HepG2 (cell line): ENCODE data around the gene ATXN7L3. TPM values are rescaled to one million over a fixed set of nuclear protein-coding genes. Genes with fewer than 3 reads are reported as not detected.

Source experiments
- ATAC-seq: fragments of 200-7000 bp; cut with Tn5 transposase; 3 replicates; pipeline ENCODE4 v1.9.1; 2020; ENCODE audit warnings: mild to moderate bottlenecking, moderate library complexity
- BruUV-seq: library from RNA; stranded (reverse); fragments of 400-500 nt; replicated peaks from 2 replicates; lab custom pipeline; 2021; lab: Mats Ljungman, UMichigan
- CTCF ChIA-PET: fragments of 300-600 bp; formaldehyde crosslinking; extraction: SDS; loops from one replicate; lab custom pipeline; 2021; ENCODE audit warnings: low total read pairs, inconsistent platforms, low intra/inter-chr PET ratio; lab: Yijun Ruan, JAX
- POLR2A ChIA-PET: fragments of 350-600 bp; sonication (Branson Sonifier 250); formaldehyde crosslinking; loops from one replicate; lab custom pipeline; 2020; ENCODE audit warnings: antibody characterized with exemption, inconsistent platforms; lab: Yijun Ruan, JAX
- DNase-seq: peaks from one replicate; pipeline ENCODE4 v3.0.0-alpha.2; 2015; ENCODE audit warnings: low spot score
- FAIRE-seq: peaks from 3 replicates; lab custom pipeline; 2011; peaks lifted over from hg19 to GRCh38; lab: Jason Lieb, UNC
- H2AFZ ChIP-seq: one replicate; pipeline ENCODE4 v1.6.1; 2011; ENCODE audit warnings: low read length, inconsistent platforms
- H3K27ac ChIP-seq: fragments of 300-600 bp; 3 replicates; pipeline ENCODE4 v1.8.0; 2011; ENCODE audit warnings: mixed run types, mild to moderate bottlenecking, mixed read lengths, low read length, inconsistent platforms; ENCODE audit not compliant: insufficient read depth; ENCODE audit errors: extremely low read length
- H3K27me3 ChIP-seq, 2 experiments: fragments of 200-600 bp in 1 of 2; 2 replicates in 1 of 2; 3 replicates in 1 of 2; pipeline versions ENCODE4 v1.6.0 to v1.8.0; 2011; ENCODE audit warnings: low read length in 2 of 2, mild to moderate bottlenecking in 2 of 2, moderate library complexity in 2 of 2, inconsistent platforms in 1 of 2; ENCODE audit not compliant: insufficient read depth in 2 of 2, control insufficient read depth in 1 of 2
- H3K36me3 ChIP-seq, 2 experiments: fragments of 200-600 bp in 1 of 2; replicated peaks in 1 of 2; 2 replicates in 1 of 2; 3 replicates in 1 of 2; pipeline versions ENCODE4 v1.5.1 to v1.8.0; 2011; ENCODE audit warnings: low read length in 2 of 2, inconsistent platforms in 1 of 2; ENCODE audit not compliant: insufficient read depth in 2 of 2, control insufficient read depth in 1 of 2
- H3K4me1 ChIP-seq: 2 replicates; pipeline ENCODE4 v1.5.1; 2012; ENCODE audit warnings: low read length, inconsistent platforms; ENCODE audit not compliant: insufficient read depth
- H3K4me2 ChIP-seq: 2 replicates; pipeline ENCODE4 v1.6.0; 2011; ENCODE audit warnings: low read depth, low read length, inconsistent platforms
- H3K4me3 ChIP-seq, 3 experiments: fragments of 200-600 bp in 1 of 3; sonication (generic), shearing (Covaris generic) in 1 of 3; replicated peaks in 1 of 3; 2 replicates each; pipeline ENCODE4 v1.5.1; 2011 to 2016; ENCODE audit warnings: low read length in 3 of 3, inconsistent platforms in 2 of 3, low read depth in 2 of 3, mild to moderate bottlenecking in 2 of 3, control low read depth in 1 of 3, mixed read lengths in 1 of 3; ENCODE audit not compliant: insufficient read depth in 1 of 3
- H3K79me2 ChIP-seq: one replicate; pipeline ENCODE4 v1.6.1; 2011; ENCODE audit warnings: low read length, inconsistent platforms; ENCODE audit not compliant: insufficient read depth
- H3K9ac ChIP-seq: 2 replicates; pipeline ENCODE4 v1.6.0; 2011; ENCODE audit warnings: mild to moderate bottlenecking, low read depth, low read length, inconsistent platforms; ENCODE audit not compliant: insufficient read depth
- H3K9me3 ChIP-seq: 2 replicates; pipeline ENCODE4 v1.5.1; 2012; ENCODE audit warnings: mild to moderate bottlenecking, low read length
- H4K20me1 ChIP-seq: 2 replicates; pipeline ENCODE4 v1.6.0; 2011; ENCODE audit warnings: inconsistent platforms, mild to moderate bottlenecking, low read length, moderate library complexity; ENCODE audit not compliant: insufficient read depth
- FOXK2 ChIP-seq: fragments of 450-650 bp; IDR thresholded peaks from 2 replicates; pipeline ENCODE4 v1.6.1; 2016
- JUNB ChIP-seq: sonication (generic); formaldehyde crosslinking; IDR thresholded peaks from 2 replicates; pipeline ENCODE4 v1.8.0; 2022; ENCODE audit warnings: missing genetic modification reagents, mild to moderate bottlenecking, borderline replicate concordance
- MAFK ChIP-seq, 2 experiments: IDR thresholded peaks in 1 of 2; conservative IDR thresholded peaks in 1 of 2; 2 replicates each; pipeline ENCODE4 v1.6.1; 2011; ENCODE audit warnings: improper control_type of control experiment in 2 of 2, low read length in 2 of 2
- MEIS1 ChIP-seq: sonication (generic); formaldehyde crosslinking; IDR thresholded peaks from 2 replicates; pipeline ENCODE4 v1.9.0; 2021; ENCODE audit warnings: mild to moderate bottlenecking, missing genetic modification reagents, moderate library complexity, borderline replicate concordance
- MTF1 ChIP-seq: sonication (generic); formaldehyde crosslinking; IDR thresholded peaks from 2 replicates; pipeline ENCODE4 v1.5.0; 2020; ENCODE audit warnings: missing genetic modification reagents
- POLR2G ChIP-seq: fragments of 200-400 bp; formaldehyde crosslinking; IDR thresholded peaks from 2 replicates; pipeline ENCODE4 v1.6.1; 2018; ENCODE audit warnings: mild to moderate bottlenecking, low read depth, low read length, moderate library complexity
- REL ChIP-seq: sonication (generic); formaldehyde crosslinking; conservative IDR thresholded peaks from 2 replicates; pipeline ENCODE4 v1.8.0; 2022; ENCODE audit warnings: mild to moderate bottlenecking, missing genetic modification reagents, moderate library complexity
- STAG1 ChIP-seq: sonication (generic); formaldehyde crosslinking; IDR thresholded peaks from 2 replicates; pipeline ENCODE4 v1.4.0; 2020; ENCODE audit warnings: missing genetic modification reagents
- SYNCRIP ChIP-seq: fragments of 200-400 bp; formaldehyde crosslinking; IDR thresholded peaks from 2 replicates; pipeline ENCODE4 v1.6.1; 2018; ENCODE audit warnings: mild to moderate bottlenecking, low read depth, low read length; ENCODE audit not compliant: insufficient read depth
- ZFP62 ChIP-seq: sonication (generic); formaldehyde crosslinking; IDR thresholded peaks from 2 replicates; pipeline ENCODE4 v1.4.0; 2020; ENCODE audit warnings: missing genetic modification reagents
- ZIK1 ChIP-seq: sonication (generic); formaldehyde crosslinking; IDR thresholded peaks from 2 replicates; pipeline ENCODE4 v1.5.0; 2020; ENCODE audit warnings: mild to moderate bottlenecking, low read depth, missing genetic modification reagents, borderline replicate concordance
- ZNF251 ChIP-seq: sonication (generic); formaldehyde crosslinking; IDR thresholded peaks from 2 replicates; pipeline ENCODE4 v1.9.0; 2021; ENCODE audit warnings: mild to moderate bottlenecking, missing genetic modification reagents
- ZNF34 ChIP-seq: sonication (generic); formaldehyde crosslinking; IDR thresholded peaks from 2 replicates; pipeline ENCODE4 v1.4.0; 2020; ENCODE audit warnings: mild to moderate bottlenecking, missing genetic modification reagents, borderline replicate concordance
- ZNF772 ChIP-seq: sonication (generic); formaldehyde crosslinking; IDR thresholded peaks from 2 replicates; pipeline ENCODE4 v1.5.0; 2020; ENCODE audit warnings: mild to moderate bottlenecking, missing genetic modification reagents
- ZNF782 ChIP-seq: sonication (generic); formaldehyde crosslinking; IDR thresholded peaks from 2 replicates; pipeline ENCODE4 v1.4.0; 2020; ENCODE audit warnings: missing genetic modification reagents, mild to moderate bottlenecking, borderline replicate concordance
- WGBS: methylation state at CpG from one replicate; pipeline ENCODE4 v1.1.6; 2017; ENCODE audit warnings: low lambda C conversion rate; 5-methylcytosine and 5-hydroxymethylcytosine counted together
- in situ Hi-C: cut with HindIII; loops from 2 replicates; pipeline ENCODE4 v1.10.0; 2017; ENCODE audit warnings: low pct_unique_long_range_greater_than_20kb; ENCODE audit not compliant: extremely low pct_ligation_motif_present
- intact Hi-C: fragments of 100-400 bp; cut with micrococcal nuclease; formaldehyde crosslinking; loops from one replicate; pipeline ENCODE4 v1.10.0; 2022; ENCODE audit not compliant: unreplicated experiment
- polyA plus RNA-seq, 8 experiments: library from polyadenylated mRNA; depleted of rRNA in 3 of 8; stranded (reverse) in 7 of 8; unstranded in 1 of 8; fragments of >200 nt; fragmentation: Illumina TruSeq in 4 of 8; extraction: Trizol in 4 of 8; gene quantifications; 2 replicates each; pipeline versions ENCODE4 v1.2.1 to v1.2.3, GENCODE V29; 2011 to 2016; ENCODE audit warnings: low read depth in 4 of 8, missing spikeins in 1 of 8, mixed read lengths in 1 of 8; ENCODE audit not compliant: insufficient read depth in 1 of 8
- total RNA-seq, 5 experiments: library from RNA; depleted of rRNA; stranded (reverse); fragments of >200 nt; fragmentation: Illumina TruSeq; extraction: Trizol; gene quantifications; 2 replicates each; pipeline ENCODE4 v1.2.3, GENCODE V29; 2016; ENCODE audit warnings: low read depth in 1 of 5
- TF ChIP-seq, protein P1 (sequence below): sonication (generic); formaldehyde crosslinking; IDR thresholded peaks from 2 replicates; pipeline ENCODE4 v1.5.0; 2020; ENCODE audit warnings: mild to moderate bottlenecking, missing genetic modification reagents
- TF ChIP-seq, protein P2 (sequence below): sonication (generic); formaldehyde crosslinking; IDR thresholded peaks from 2 replicates; pipeline ENCODE4 v1.5.0; 2020; ENCODE audit warnings: mild to moderate bottlenecking, missing genetic modification reagents, moderate library complexity
- TF ChIP-seq, protein P3 (sequence below): sonication (generic); formaldehyde crosslinking; IDR thresholded peaks from 2 replicates; pipeline ENCODE4 v1.8.1; 2023; ENCODE audit warnings: missing genetic modification reagents, inconsistent platforms, borderline replicate concordance
- TF ChIP-seq, protein P4 (sequence below): IDR thresholded peaks from 2 replicates; pipeline ENCODE4 v1.6.1; 2016; ENCODE audit warnings: missing compliant biosample characterization, missing genetic modification reagents, borderline replicate concordance

Gene ATXN7L3
- total and polyA plus RNA-seq, 2 of the 13 experiments (the other 11 are each of a cell fraction or from before 2014, with no cell fraction given), result 44.5 to 59.1 TPM

DNA sequence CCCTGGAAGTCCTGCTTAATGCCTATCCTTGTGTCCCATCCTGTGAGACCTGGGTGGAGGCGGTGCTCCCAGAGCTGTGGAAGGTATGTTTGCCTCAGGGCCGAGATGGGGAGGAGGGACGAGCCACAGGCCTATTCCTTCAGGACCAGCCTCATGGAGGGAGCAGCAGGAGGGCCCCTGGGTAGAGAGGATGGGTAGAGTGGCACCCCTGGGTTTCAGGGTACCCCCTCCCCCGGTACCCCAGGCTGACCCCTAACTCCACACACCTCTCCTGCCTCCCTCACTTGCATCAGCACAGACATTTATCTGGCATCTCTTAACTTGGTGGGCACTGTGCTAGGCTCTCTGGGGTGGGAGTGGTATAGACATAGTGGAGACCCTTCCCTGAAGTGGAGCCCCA lies 22.0 kb downstream of the ATXN7L3 start:
- in situ Hi-C loops (no loop called here), intact Hi-C loops (no loop called here)
- H3K36me3 ChIP-seq, result peaks cover 3 to 25% of the 10 kb centered on the region in 2 experiments
- ATAC-seq, result no peak
- H3K9me3 ChIP-seq, result no peaks in the 10 kb centered on the region
- H3K4me2 ChIP-seq, result no peak overlapping the region
- DNase-seq, result no peak
- no peak overlapping the region for H2AFZ ChIP-seq
- CTCF ChIA-PET, result no interaction called here
- POLR2A ChIA-PET, result no interaction called here
- H3K4me1 ChIP-seq, result peaks cover 13% of the 10 kb centered on the region
- H3K4me3 ChIP-seq, result no peak overlapping the region
- no peak for FAIRE-seq
- H3K79me2 ChIP-seq, result no peaks in the 10 kb centered on the region
- WGBS, result 93% methylated on average over 4 of the region's 4 CpGs
- no TSS peak for BruUV-seq
- H3K27me3 ChIP-seq, result no peaks in the 10 kb centered on the region
- H4K20me1 ChIP-seq, result no peaks in the 10 kb centered on the region
- no peak overlapping the region for H3K27ac ChIP-seq
- no peak overlapping the region for H3K9ac ChIP-seq
- TF ChIP-seq ZNF34 (CRISPR knock-in tag), result no peak
- TF ChIP-seq SYNCRIP, result no peak
- TF ChIP-seq POLR2G, result no peak
- no peak for TF ChIP-seq ZNF772 (CRISPR knock-in tag)
- TF ChIP-seq, protein P1, sequence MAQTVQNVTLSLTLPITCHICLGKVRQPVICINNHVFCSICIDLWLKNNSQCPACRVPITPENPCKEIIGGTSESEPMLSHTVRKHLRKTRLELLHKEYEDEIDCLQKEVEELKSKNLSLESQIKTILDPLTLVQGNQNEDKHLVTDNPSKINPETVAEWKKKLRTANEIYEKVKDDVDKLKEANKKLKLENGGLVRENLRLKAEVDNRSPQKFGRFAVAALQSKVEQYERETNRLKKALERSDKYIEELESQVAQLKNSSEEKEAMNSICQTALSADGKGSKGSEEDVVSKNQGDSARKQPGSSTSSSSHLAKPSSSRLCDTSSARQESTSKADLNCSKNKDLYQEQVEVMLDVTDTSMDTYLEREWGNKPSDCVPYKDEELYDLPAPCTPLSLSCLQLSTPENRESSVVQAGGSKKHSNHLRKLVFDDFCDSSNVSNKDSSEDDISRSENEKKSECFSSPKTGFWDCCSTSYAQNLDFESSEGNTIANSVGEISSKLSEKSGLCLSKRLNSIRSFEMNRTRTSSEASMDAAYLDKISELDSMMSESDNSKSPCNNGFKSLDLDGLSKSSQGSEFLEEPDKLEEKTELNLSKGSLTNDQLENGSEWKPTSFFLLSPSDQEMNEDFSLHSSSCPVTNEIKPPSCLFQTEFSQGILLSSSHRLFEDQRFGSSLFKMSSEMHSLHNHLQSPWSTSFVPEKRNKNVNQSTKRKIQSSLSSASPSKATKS, result no peak
- TF ChIP-seq ZIK1 (CRISPR knock-in tag), result no peak
- no peak for TF ChIP-seq REL
- no peak for TF ChIP-seq FOXK2
- TF ChIP-seq JUNB (CRISPR knock-in tag), result no peak
- TF ChIP-seq MEIS1 (CRISPR knock-in tag), result no peak
- TF ChIP-seq, protein P2, sequence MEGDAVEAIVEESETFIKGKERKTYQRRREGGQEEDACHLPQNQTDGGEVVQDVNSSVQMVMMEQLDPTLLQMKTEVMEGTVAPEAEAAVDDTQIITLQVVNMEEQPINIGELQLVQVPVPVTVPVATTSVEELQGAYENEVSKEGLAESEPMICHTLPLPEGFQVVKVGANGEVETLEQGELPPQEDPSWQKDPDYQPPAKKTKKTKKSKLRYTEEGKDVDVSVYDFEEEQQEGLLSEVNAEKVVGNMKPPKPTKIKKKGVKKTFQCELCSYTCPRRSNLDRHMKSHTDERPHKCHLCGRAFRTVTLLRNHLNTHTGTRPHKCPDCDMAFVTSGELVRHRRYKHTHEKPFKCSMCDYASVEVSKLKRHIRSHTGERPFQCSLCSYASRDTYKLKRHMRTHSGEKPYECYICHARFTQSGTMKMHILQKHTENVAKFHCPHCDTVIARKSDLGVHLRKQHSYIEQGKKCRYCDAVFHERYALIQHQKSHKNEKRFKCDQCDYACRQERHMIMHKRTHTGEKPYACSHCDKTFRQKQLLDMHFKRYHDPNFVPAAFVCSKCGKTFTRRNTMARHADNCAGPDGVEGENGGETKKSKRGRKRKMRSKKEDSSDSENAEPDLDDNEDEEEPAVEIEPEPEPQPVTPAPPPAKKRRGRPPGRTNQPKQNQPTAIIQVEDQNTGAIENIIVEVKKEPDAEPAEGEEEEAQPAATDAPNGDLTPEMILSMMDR (CRISPR knock-in tag), result no peak
- TF ChIP-seq, protein P3, sequence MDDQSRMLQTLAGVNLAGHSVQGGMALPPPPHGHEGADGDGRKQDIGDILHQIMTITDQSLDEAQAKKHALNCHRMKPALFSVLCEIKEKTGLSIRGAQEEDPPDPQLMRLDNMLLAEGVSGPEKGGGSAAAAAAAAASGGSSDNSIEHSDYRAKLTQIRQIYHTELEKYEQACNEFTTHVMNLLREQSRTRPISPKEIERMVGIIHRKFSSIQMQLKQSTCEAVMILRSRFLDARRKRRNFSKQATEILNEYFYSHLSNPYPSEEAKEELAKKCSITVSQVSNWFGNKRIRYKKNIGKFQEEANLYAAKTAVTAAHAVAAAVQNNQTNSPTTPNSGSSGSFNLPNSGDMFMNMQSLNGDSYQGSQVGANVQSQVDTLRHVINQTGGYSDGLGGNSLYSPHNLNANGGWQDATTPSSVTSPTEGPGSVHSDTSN (CRISPR knock-in tag), result no peak
- TF ChIP-seq ZNF251 (CRISPR knock-in tag), result no peak
- TF ChIP-seq MAFK (conservative IDR thresholded peaks at IDR 0.05 in 1 of 2, IDR thresholded peaks at IDR 0.05 in 1 of 2; ENCODE audit: low read length in 2 of 2), result no peak
- TF ChIP-seq MTF1 (CRISPR knock-in tag), result no peak
- no peak for TF ChIP-seq STAG1
- TF ChIP-seq, protein P4, sequence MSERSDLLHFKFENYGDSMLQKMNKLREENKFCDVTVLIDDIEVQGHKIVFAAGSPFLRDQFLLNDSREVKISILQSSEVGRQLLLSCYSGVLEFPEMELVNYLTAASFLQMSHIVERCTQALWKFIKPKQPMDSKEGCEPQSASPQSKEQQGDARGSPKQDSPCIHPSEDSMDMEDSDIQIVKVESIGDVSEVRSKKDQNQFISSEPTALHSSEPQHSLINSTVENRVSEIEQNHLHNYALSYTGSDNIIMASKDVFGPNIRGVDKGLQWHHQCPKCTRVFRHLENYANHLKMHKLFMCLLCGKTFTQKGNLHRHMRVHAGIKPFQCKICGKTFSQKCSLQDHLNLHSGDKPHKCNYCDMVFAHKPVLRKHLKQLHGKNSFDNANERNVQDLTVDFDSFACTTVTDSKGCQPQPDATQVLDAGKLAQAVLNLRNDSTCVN (CRISPR knock-in tag), result no peak
- no peak for TF ChIP-seq ZFP62 (CRISPR knock-in tag)
- no peak for TF ChIP-seq ZNF782 (CRISPR knock-in tag)
